HG02870 (cell line): ENCODE results near the gene DOCK1.
"Not testable (repeated sequence)": the region's sequence is repeated elsewhere in the genome, so short reads cannot be mapped to it uniquely, and the experiment has no call there.

Source experiments
- ATAC-seq: cut with Tn5 transposase; IDR thresholded peaks from one replicate; pipeline ENCODE4 v1.9.1; 2021; ENCODE audit warnings: mild to moderate bottlenecking, moderate library complexity; ENCODE audit not compliant: unreplicated experiment

Gene DOCK1

DNA sequence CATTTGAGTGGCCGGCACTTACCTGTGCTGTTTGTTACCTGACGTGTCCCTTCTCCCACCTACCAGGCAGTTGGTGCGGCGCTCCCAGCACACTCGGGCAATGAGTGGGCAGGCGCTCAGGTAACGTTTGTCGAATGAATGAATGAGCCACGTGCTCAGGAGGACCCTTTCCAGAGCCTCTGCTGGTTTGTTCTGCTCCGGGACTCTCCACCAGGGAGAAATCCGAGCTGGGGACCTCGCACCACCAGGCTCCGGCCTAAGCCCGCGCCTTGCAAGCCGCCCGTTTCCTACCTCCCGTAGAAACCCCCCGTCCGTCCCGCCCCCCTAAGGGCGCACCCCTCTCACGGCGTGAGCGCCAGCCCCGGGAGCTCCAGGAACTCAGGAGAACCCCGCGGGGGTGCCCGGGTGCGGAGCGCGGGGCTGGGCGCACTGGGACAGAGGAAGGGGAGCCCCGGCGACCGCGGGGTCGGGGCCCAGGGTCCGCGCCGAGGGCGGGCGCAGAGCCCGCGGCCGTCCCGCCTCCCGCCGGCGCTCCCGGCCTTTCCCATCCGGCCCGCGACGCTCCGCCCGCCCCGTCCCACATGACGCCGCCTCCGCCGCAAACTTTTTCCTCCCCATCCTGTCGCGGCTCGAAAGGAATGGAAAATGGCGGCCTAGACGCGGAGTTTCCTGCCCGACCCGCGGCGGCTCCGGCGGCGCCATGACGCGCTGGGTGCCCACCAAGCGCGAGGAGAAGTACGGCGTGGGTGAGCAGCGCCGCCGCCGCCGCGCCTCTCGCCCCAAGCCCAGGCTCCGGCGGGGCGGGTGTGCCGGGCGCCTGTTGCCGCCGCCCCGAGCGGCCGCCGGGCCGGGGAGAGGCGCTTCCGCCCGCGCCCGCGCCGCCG is at the start of gene DOCK1:
DOCK1 (plus strand) TSS at position 611 of the 884 bp plus-strand sequence; CDS start at position 701, 90 bp downstream.
- ATAC-seq = no peak

DNA sequence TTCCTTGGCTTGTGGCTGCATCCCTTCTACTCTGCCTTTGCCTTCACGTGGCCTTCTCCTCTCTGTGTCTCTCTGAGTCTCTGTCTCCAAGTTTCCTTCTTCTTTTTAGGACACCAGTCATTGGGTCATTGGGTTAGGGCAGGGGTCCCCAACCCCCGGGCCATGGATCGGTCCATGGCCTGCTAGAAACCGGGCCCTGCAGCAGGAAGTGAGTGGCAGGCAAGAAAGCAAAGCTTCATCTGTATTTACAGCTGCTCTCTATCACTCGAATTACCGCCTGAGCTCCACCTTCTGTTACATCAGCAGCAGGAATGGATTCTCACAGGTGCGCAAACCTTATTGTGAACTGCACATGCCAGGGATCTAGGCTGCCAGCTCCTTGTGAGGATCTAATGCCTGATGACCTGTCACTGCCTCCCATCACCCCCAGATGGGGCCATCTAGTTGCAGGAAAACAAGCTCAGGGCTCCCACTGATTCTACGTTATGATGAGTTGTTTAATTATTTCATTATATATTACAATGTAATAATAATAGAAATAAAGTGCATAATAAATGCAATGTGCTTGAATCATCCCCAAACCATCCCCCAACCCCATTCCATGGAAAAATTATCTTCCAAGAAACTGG is 47.9 kb upstream of the DOCK1 start:
- no peak for ATAC-seq

DNA sequence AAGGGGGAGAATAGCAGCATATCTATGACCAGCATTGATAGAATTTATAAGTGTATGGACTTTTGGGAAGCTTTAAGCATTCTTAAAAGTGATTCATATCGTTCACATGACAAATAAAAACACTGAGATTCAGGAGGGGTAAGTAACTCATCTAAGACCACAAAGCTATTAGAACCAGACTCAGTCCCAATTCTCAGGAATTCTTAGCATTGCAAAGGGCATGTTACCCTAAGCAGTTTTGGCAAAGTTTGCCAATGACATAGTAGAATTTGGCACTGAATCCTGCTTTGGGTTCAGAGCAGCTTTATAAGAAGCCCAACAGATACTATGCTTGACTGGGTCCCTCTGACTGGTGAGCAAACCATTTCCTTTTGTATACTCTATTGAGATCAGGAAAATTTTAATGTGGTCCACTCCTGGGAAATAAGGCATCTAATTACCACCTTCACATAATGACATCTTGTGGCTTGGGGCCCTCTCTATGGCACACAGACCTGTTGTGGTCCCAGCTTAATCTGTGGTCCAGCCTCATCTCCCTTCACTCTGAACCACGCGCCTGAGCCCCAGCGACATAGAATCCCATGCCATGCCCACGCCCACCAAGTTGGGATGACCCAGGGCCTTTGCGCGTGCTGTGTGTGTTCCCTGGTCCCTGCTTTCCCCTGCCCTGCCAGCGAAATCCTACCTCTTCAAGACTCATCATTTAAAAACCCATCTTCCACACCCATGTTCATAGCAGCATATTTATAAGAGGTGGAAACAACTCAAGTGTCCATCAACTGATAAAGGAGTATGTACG is 37.5 kb upstream of the DOCK1 start:
- ATAC-seq = no peak

DNA sequence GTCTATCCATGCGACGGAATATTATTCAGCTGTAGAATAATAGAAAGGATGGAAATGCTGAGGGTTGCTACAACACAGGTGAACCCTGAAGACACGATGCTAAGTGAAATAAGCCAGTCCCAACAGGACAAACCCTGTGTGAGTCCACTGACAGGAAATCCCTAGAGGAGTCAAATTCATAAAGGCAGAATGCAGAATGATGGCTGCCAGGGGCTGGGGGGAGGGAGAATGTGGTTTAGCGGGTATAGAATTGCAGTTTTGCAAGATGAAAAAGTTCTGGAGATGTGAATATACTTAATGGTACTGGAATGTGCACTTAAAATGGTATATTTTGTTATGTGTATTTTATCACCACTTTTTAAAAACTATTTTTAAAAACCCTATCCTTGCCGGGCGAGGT is 36.9 kb upstream of the DOCK1 start:
- ATAC-seq = no peak

- ATAC-seq = no peak
Observed at GRCh38 chr10:126872135-126872534, 33.1 kb upstream of the DOCK1 start.

GRCh38 chr10:126872768-126873167 is 32.5 kb upstream of the DOCK1 start:
- no peak for ATAC-seq

- no peak for ATAC-seq
Observed at GRCh38 chr10:126876456-126876855, 28.8 kb upstream of the DOCK1 start.

- ATAC-seq = no peak
Observed at GRCh38 chr10:126877390-126877789, 27.8 kb upstream of the DOCK1 start.

DNA sequence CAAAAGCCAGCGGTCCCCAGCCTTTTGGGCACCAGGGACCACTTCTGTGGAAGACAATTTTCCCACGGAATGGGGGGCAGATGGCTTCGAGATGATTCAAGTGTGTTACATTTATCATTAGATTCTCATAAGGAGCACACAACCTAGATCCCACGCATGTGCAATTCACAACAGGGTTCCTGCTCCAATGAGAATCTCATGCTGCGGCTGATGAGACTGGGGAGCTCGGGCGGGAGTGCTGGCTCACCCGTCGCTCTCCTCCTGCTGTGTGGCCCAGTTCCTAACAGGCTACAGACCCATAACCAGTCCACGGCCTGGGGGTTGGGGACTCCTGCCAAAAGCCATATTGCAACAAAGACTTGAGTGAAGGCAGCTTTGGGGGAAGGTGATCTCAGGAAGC is 26.6 kb upstream of the DOCK1 start:
- no peak for ATAC-seq

GRCh38 chr10:126880926-126881325 is 24.3 kb upstream of the DOCK1 start:
- ATAC-seq = no peak

DNA sequence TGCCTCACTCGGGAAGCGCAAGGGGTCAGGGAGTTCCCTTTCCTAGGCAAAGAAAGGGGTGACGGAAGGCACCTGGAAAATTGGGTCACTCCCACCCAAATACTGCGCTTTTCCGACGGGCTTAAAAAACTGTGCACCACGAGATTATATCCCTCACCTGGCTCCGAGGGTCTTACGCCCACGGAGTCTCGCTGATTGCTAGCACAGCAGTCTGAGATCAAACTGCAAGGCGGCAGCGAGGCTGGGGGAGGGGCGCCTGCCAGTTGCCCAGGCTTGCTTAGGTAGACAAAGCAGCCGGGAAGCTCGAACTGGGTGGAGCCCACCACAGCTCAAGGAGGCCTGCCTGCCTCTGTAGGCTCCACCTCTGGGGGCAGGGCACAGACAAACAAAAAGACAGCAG is 23.2 kb upstream of the DOCK1 start:
- not testable (repeated sequence) for ATAC-seq

- not testable (repeated sequence) for ATAC-seq
Observed at GRCh38 chr10:126888436-126888835, 16.8 kb upstream of the DOCK1 start.

GRCh38 chr10:126889421-126889820 is 15.8 kb upstream of the DOCK1 start:
- no peak for ATAC-seq

- not testable (repeated sequence) for ATAC-seq
Observed at GRCh38 chr10:126890797-126891196, 14.4 kb upstream of the DOCK1 start.

GRCh38 chr10:126892226-126893175 is 12.7 kb upstream of the DOCK1 start:
- no peak for ATAC-seq

GRCh38 chr10:126893206-126893605 is 12.0 kb upstream of the DOCK1 start:
- ATAC-seq = no peak

DNA sequence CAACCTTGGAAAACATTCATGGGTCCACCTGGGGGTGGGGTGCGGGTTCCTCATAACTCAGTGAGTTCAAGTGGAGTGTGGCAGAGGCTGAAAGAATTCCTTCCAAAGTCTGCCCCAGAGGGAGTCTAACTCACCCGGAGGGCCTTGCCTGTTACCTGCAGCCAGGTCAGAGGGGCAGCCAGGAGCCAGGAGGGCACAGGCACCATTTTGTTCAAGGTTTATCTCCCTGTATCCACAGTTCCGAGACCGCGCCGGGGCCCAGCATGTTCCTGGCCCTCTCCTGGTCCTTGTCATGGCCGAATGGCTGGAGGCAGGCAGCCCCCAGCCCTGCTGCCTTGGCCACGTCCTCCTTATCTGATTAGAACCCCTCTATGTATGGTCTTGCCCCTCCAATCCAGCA is 11.4 kb upstream of the DOCK1 start:
- no peak for ATAC-seq

DNA sequence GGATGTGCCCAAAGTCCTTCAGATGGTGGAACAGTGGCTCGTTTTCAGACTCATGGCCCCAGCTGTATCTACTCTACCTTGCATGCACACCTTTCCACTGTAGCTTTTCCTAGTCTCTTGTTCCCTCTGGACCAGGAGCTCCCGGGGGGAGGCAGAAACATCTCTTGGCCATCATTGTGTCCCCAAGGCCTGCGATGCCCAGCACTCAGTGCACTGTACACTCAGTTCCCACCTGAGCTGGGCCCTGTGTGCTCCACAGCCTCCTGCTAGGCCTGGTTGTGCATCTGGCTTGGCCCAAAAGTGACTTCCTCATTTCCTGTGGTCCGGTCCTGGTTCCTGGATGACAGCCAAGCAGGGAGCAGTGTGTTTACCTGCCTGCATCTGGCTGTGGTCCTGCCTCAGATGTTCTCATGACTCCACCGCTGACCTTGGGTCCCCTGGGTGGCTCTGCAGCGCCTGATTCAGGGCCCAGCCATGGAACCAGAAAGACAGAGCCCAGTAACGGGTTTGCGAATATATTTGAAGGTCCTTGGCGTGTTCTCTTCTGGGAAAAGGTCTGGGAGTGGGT is 9.9 kb upstream of the DOCK1 start:
- ATAC-seq = no peak

DNA sequence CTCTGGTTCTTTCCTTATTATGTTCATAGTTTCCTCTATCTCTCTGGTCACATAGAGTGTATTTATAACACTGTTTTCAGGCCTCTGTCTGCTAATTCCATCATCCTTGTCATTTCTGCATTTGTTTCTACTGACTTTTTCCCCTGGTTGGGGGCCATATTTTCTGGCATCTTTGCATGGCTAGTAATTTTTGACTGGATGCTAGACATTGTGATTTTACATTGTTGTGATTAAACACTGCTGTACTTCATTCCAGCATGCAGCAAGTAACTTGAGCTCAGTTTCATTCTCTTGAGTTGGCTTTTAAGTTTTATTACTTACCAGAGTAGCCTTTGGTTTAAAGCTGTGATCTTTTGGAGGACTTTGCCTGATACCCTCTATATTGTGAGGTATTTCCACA is 6.8 kb upstream of the DOCK1 start:
- ATAC-seq = no peak

GRCh38 chr10:126899529-126899928 is 5.7 kb upstream of the DOCK1 start:
- not testable (repeated sequence) for ATAC-seq
